Peyer's patch (tissue), 4 donors: ENCODE measurements around the gene SCAMP4. TPM values are rescaled to one million over a fixed set of nuclear protein-coding genes. Genes with fewer than 3 reads are reported as not detected.

ENCODE experiments used
- DNase-seq, 3 donors: peaks; one replicate each; pipeline ENCODE4 v3.0.0-alpha.2; 2017 to 2019
- H3K27ac ChIP-seq, 4 donors: fragments of 200-600 bp; sonication (generic); one replicate each; pipeline ENCODE4 v1.5.1; 2016 to 2019
- H3K27me3 ChIP-seq, 2 donors: fragments of 200-600 bp; sonication (generic); one replicate each; pipeline ENCODE4 v1.5.1; 2019
- H3K36me3 ChIP-seq, 3 donors: fragments of 200-600 bp; sonication (generic); one replicate each; pipeline ENCODE4 v1.5.1; 2016 to 2019
- H3K4me1 ChIP-seq, 4 donors: fragments of 200-600 bp; sonication (generic); one replicate each; pipeline ENCODE4 v1.5.1; 2016 to 2019
- H3K4me3 ChIP-seq, 4 donors: fragments of 200-600 bp; sonication (generic); 1 replicate in 3 of 4; 2 replicates in 1 of 4; pipeline ENCODE4 v1.5.1; 2016 to 2019; ENCODE audit warnings: mild to moderate bottlenecking in 1 of 4
- H3K9me3 ChIP-seq, 4 donors: fragments of 200-600 bp; sonication (generic); one replicate each; pipeline ENCODE4 v1.5.1; 2016 to 2019; ENCODE audit warnings: mild to moderate bottlenecking in 1 of 4
- CTCF ChIP-seq, 6 experiments: fragments of 450-650 bp in 4 of 6; fragments of 200-600 bp in 2 of 6; sonication (generic) in 1 of 6; IDR thresholded peaks; one replicate each; pipeline ENCODE4 v1.5.1; 2017 to 2019; ENCODE audit warnings: antibody characterized with exemption in 6 of 6, mild to moderate bottlenecking in 3 of 6, moderate library complexity in 1 of 6
- POLR2A ChIP-seq, 2 donors: fragments of 450-650 bp; IDR thresholded peaks; one replicate each; pipeline ENCODE4 v1.5.1; 2017; ENCODE audit warnings: antibody characterized with exemption in 2 of 2, mild to moderate bottlenecking in 2 of 2, moderate library complexity in 2 of 2
- total RNA-seq, 4 donors: library from RNA; depleted of rRNA; stranded (reverse); fragments of >200 nt; gene quantifications; one replicate each; pipeline ENCODE4 v1.1.0, GENCODE V29; 2016

The SCAMP4 gene
- total RNA-seq, 4 donors from 2014 or later = 45.4 to 62.6 (median 57.0) TPM

- Histone ChIP-seq H3K27ac (no peak overlapping the region), H3K4me1 (no peaks in the 10 kb centered on the region), H3K36me3 (peaks cover 0 to 17% (median 0%) of the 10 kb centered on the region in 3 donors), H3K4me3 (no peak overlapping the region), H3K27me3 (no peaks in the 10 kb centered on the region), H3K9me3 (no peaks in the 10 kb centered on the region)
- no peak for DNase-seq
- TF ChIP-seq POLR2A (IDR thresholded peaks at IDR 0.05) = no peak
- TF ChIP-seq CTCF (IDR thresholded peaks at IDR 0.05) = no peak
Observed at GRCh38 chr19:1954532-1954933, 49.3 kb downstream of the SCAMP4 start.

GRCh38 chr19:1955171-1956121 lies 50.2 kb downstream of the SCAMP4 start:
- Histone ChIP-seq H3K27me3 (no peaks in the 10 kb centered on the region), H3K27ac (no peak overlapping the region), H3K4me1 (no peaks in the 10 kb centered on the region), H3K9me3 (no peaks in the 10 kb centered on the region), H3K36me3 (peaks cover 0 to 13% (median 0%) of the 10 kb centered on the region in 3 donors), H3K4me3 (no peak overlapping the region)
- TF ChIP-seq POLR2A (IDR thresholded peaks at IDR 0.05) (no peak), CTCF (IDR thresholded peaks at IDR 0.05) (no peak)
- no peak for DNase-seq

GRCh38 chr19:1956122-1956494 lies 50.9 kb downstream of the SCAMP4 start:
- Histone ChIP-seq H3K4me3 (no peak overlapping the region), H3K4me1 (no peaks in the 10 kb centered on the region), H3K9me3 (no peaks in the 10 kb centered on the region), H3K27ac (no peak overlapping the region), H3K36me3 (peaks cover 0 to 13% (median 0%) of the 10 kb centered on the region in 3 donors), H3K27me3 (no peaks in the 10 kb centered on the region)
- no peak for TF ChIP-seq POLR2A (IDR thresholded peaks at IDR 0.05)
- TF ChIP-seq CTCF (IDR thresholded peaks at IDR 0.05) = no peak
- DNase-seq = no peak

- H3K4me1 ChIP-seq = no peaks in the 10 kb centered on the region
- H3K36me3 ChIP-seq = peaks cover 0 to 11% (median 0%) of the 10 kb centered on the region in 3 donors
- H3K4me3 ChIP-seq = no peak overlapping the region
- no peaks in the 10 kb centered on the region for H3K9me3 ChIP-seq
- no peak overlapping the region for H3K27ac ChIP-seq
- no peak for DNase-seq
- no peaks in the 10 kb centered on the region for H3K27me3 ChIP-seq
- TF ChIP-seq POLR2A (IDR thresholded peaks at IDR 0.05) (no peak), CTCF (IDR thresholded peaks at IDR 0.05) (no peak)
Observed at GRCh38 chr19:1956868-1957492, 51.8 kb downstream of the SCAMP4 start.

GRCh38 chr19:1957562-1958248 lies 52.5 kb downstream of the SCAMP4 start:
- Histone ChIP-seq H3K4me1 (no peaks in the 10 kb centered on the region), H3K27ac (no peak overlapping the region), H3K36me3 (peaks cover 0 to 4% (median 0%) of the 10 kb centered on the region in 3 donors), H3K4me3 (no peak overlapping the region), H3K27me3 (no peaks in the 10 kb centered on the region), H3K9me3 (no peaks in the 10 kb centered on the region)
- no peak for TF ChIP-seq POLR2A (IDR thresholded peaks at IDR 0.05)
- no peak for TF ChIP-seq CTCF (IDR thresholded peaks at IDR 0.05)
- DNase-seq = no peak
